Mucosa of stomach (tissue), 1 donor: ENCODE measurements around the gene UQCC5.
"Not testable (repeated sequence)": the region's sequence is repeated elsewhere in the genome, so short reads cannot be mapped to it uniquely, and the experiment has no call there.

Source experiments
- H3K27me3 ChIP-seq: one replicate; pipeline ENCODE4 v1.7.0; 2013; ENCODE audit warnings: mild to moderate bottlenecking, low read length; ENCODE audit not compliant: control insufficient read depth, insufficient read depth
- H3K36me3 ChIP-seq: one replicate; pipeline ENCODE4 v1.7.0; 2013; ENCODE audit warnings: low read length; ENCODE audit not compliant: control insufficient read depth, insufficient read depth
- H3K4me1 ChIP-seq: one replicate; pipeline ENCODE4 v1.7.0; 2013; ENCODE audit warnings: mild to moderate bottlenecking, low read length; ENCODE audit not compliant: control insufficient read depth, insufficient read depth
- H3K4me3 ChIP-seq: one replicate; pipeline ENCODE4 v1.7.0; 2013; ENCODE audit warnings: low read length
- H3K9ac ChIP-seq: one replicate; pipeline ENCODE4 v1.7.0; 2013; ENCODE audit warnings: mild to moderate bottlenecking, low read length, moderate library complexity
- H3K9me3 ChIP-seq: one replicate; pipeline ENCODE4 v1.7.0; 2013; ENCODE audit warnings: mild to moderate bottlenecking, low read length, moderate library complexity; ENCODE audit not compliant: control insufficient read depth
- donor health status: Pancreatic carcinoma.

The UQCC5 gene

DNA sequence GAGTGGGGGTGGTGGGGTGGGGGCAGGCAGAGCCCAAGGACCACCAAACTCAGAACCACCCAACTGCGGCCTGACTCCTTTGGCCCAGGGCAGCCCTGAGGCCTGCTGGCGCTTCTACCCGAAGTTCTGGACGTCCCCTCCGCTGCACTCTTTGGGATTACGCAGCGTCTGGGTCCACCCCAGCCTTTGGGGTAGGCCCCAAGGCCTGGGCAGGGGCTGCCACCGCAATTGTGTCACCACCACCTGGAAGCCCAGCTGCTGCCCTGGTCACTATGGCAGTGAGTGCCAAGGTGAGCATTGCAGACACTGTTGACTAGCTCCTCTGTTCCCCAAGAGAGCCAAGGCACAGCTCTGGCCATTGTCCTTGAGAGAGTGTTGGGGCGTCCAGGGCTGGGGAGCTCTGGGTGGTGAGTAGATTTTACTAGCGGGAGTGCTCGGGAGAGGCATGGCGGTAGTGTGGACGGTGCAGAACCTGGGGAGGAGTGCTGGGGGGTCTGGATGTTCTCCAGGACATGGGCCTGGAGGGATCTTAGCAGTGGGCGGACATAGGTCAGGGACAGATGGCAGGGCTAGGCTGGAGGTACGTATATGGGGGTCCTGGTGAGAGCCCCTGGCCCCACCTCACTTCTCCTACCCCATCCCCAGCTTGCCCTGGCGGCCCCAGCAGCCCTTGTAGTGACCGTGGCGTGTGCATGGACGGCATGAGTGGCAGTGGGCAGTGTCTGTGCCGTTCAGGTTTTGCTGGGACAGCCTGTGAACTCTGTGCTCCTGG, 15.5 kb upstream of the UQCC5 start:
- peaks cover 8% of the 10 kb centered on the region for H3K4me1 ChIP-seq
- no peak overlapping the region for H3K9ac ChIP-seq
- no peaks in the 10 kb centered on the region for H3K9me3 ChIP-seq
- H3K27me3 ChIP-seq = peaks cover 17% of the 10 kb centered on the region
- H3K4me3 ChIP-seq = no peak overlapping the region
- H3K36me3 ChIP-seq = no peaks in the 10 kb centered on the region

DNA sequence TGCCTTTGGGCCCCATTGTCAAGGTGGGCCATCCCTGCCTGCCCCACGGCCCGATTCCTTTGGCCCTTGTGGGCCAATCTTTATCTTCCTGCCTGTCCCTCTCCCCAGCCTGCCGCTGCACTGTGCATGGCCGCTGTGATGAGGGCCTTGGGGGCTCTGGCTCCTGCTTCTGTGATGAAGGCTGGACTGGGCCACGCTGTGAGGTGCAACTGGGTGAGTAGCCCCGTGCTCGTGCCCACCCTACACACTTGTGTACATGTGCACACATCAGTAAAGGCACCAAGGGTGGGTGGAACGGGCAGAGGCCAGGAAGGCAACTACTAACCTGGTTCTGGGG, 14.9 kb upstream of the UQCC5 start:
- peaks cover 8% of the 10 kb centered on the region for H3K4me1 ChIP-seq
- no peak overlapping the region for H3K9ac ChIP-seq
- no peak overlapping the region for H3K4me3 ChIP-seq
- no peaks in the 10 kb centered on the region for H3K36me3 ChIP-seq
- no peaks in the 10 kb centered on the region for H3K9me3 ChIP-seq
- H3K27me3 ChIP-seq = peaks cover 17% of the 10 kb centered on the region

DNA sequence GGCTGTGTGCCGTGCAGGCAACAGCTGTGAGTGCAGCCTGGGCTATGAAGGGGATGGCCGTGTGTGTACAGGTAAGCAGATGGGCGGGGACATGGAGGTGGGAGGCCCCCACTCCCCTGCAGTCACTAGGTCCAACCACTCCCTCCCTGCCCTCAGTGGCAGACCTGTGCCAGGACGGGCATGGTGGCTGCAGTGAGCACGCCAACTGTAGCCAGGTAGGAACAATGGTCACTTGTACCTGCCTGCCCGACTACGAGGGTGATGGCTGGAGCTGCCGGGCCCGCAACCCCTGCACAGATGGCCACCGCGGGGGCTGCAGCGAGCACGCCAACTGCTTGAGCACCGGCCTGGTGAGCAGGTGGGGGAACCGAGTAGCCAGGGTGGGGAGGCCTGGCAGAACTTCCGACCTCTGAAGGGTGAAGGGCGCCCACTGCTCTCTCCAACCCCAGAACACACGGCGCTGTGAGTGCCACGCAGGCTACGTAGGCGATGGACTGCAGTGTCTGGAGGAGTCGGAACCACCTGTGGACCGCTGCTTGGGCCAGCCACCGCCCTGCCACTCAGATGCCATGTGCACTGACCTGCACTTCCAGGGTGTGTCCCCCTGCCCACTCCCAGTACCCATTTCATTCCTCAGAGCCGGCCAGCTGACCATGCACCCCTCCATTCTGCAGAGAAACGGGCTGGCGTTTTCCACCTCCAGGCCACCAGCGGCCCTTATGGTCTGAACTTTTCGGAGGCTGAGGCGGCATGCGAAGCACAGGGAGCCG, 14.3 kb upstream of the UQCC5 start:
- H3K36me3 ChIP-seq = no peaks in the 10 kb centered on the region
- H3K9ac ChIP-seq = no peak overlapping the region
- no peaks in the 10 kb centered on the region for H3K9me3 ChIP-seq
- peaks cover 13% of the 10 kb centered on the region for H3K27me3 ChIP-seq
- H3K4me3 ChIP-seq = no peak overlapping the region
- H3K4me1 ChIP-seq = peaks cover 8% of the 10 kb centered on the region

DNA sequence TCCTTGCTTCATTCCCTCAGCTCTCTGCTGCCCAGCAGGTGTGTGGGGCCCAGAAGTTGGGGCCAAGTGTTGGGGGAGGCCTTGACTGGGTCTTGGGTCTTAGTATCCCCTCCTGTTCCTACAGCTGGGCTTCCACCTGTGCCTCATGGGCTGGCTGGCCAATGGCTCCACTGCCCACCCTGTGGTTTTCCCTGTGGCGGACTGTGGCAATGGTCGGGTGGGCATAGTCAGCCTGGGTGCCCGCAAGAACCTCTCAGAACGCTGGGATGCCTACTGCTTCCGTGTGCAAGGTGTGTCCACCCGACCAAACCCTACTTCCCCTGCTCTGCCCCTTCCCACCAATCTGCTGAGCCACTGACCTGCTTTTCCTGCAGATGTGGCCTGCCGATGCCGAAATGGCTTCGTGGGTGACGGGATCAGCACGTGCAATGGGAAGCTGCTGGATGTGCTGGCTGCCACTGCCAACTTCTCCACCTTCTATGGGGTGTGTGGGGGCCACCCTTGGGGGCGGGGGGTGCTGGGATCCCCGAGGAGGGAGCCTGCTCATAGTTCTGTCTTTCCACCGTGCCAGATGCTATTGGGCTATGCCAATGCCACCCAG, 13.7 kb upstream of the UQCC5 start:
- H3K36me3 ChIP-seq = no peaks in the 10 kb centered on the region

DNA sequence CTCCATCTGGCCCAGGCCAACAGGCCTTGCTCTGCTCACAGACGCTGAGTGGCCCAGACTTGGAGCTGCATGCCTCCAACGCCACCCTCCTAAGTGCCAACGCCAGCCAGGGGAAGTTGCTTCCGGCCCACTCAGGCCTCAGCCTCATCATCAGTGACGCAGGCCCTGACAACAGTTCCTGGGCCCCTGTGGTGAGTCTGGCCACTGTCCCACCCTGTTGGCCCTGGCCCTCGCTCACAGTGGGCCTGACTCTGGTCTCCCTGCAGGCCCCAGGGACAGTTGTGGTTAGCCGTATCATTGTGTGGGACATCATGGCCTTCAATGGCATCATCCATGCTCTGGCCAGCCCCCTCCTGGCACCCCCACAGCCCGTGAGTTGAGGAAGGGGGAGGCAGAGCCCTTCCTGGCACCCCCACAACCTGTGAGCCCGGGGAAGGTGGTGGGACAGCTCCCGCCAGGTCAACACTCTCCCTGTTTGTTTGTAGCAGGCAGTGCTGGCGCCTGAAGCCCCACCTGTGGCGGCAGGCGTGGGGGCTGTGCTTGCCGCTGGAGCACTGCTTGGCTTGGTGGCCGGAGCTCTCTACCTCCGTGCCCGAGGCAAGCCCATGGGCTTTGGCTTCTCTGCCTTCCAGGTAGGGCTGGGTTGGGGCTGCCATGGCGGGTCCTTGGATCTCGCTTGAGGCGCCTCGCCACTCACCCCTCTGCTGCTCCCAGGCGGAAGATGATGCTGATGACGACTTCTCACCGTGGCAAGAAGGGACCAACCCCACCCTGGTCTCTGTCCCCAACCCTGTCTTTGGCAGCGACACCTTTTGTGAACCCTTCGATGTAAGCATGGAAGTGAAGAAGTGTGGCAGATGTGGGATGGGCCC, 12.8 kb upstream of the UQCC5 start:
- Histone ChIP-seq H3K36me3 (no peaks in the 10 kb centered on the region), H3K27me3 (no peaks in the 10 kb centered on the region), H3K9ac (no peak overlapping the region), H3K9me3 (no peaks in the 10 kb centered on the region), H3K4me1 (no peaks in the 10 kb centered on the region), H3K4me3 (no peak overlapping the region)

More for the DNA sequence above, 13.7 kb upstream of the UQCC5 start:
- Histone ChIP-seq H3K4me1 (peaks cover 8% of the 10 kb centered on the region), H3K27me3 (peaks cover 6% of the 10 kb centered on the region), H3K4me3 (no peak overlapping the region), H3K9ac (no peak overlapping the region), H3K9me3 (no peaks in the 10 kb centered on the region)

DNA sequence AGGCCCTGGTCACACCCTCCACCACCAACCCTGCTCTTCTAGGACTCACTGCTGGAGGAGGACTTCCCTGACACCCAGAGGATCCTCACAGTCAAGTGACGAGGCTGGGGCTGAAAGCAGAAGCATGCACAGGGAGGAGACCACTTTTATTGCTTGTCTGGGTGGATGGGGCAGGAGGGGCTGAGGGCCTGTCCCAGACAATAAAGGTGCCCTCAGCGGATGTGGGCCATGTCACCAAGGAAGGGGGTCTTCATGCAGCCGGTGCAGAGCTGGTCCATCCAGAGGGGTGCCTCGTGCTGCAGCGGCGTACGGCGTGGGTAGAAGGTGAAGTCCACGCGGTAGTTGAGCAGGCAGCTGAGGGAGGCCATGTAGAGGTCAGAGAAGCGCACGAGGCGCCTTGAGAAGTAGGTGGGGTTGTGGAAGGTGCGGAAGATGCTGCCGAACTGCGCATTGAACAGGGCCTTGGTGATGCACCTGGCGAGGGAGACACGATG, 12.1 kb upstream of the UQCC5 start:
- H3K36me3 ChIP-seq = no peaks in the 10 kb centered on the region
- no peaks in the 10 kb centered on the region for H3K27me3 ChIP-seq
- H3K9ac ChIP-seq = no peak overlapping the region
- H3K9me3 ChIP-seq = no peaks in the 10 kb centered on the region
- H3K4me3 ChIP-seq = no peak overlapping the region
- no peaks in the 10 kb centered on the region for H3K4me1 ChIP-seq

DNA sequence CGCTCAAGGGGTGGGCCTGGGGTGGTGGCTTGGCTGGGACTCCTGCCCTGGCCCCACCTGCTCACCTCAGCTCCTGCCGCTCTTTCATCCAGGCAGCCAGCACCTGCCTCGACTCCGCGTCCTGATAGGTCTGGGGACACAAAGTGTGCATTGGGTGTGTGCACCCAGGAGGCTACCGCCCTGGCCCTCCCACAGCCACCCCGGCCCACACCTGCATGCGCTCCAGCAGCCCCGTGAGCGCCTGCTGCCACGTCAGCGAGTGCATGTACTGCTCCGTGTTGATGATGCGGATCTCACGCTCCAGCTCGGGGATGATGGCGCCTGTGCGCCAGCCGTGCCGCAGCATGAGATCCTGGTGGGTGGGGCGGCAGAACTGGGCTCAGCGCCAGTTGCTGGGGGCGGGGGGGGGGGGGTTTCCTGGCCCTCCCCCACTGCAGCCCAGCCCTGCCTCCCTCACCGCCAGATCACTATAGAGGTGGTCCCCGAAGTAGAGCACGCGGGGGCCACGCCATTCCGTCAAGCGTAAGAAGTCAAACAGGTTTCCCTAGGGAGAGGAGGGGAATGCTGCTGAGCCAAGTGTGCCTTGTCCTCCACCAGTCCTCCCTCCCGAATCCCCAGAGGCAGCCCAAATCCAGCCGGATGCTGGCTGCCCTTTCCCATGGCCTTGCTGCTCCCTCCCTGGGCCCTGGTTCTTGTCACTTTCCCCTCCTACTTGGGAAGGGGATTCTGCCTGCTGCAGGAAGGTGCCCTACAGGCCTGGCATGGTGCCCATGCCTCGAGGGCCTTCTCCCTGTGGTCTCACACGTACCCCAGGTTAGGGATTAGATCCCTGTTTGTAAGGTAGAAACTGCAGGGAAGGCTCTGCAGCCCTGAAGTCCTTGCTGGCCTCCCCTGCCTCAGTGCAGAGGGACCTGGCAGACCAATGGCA, 11.4 kb upstream of the UQCC5 start:
- Histone ChIP-seq H3K9me3 (no peaks in the 10 kb centered on the region), H3K36me3 (no peaks in the 10 kb centered on the region), H3K27me3 (no peaks in the 10 kb centered on the region), H3K9ac (no peak overlapping the region), H3K4me1 (no peaks in the 10 kb centered on the region), H3K4me3 (no peak overlapping the region)

DNA sequence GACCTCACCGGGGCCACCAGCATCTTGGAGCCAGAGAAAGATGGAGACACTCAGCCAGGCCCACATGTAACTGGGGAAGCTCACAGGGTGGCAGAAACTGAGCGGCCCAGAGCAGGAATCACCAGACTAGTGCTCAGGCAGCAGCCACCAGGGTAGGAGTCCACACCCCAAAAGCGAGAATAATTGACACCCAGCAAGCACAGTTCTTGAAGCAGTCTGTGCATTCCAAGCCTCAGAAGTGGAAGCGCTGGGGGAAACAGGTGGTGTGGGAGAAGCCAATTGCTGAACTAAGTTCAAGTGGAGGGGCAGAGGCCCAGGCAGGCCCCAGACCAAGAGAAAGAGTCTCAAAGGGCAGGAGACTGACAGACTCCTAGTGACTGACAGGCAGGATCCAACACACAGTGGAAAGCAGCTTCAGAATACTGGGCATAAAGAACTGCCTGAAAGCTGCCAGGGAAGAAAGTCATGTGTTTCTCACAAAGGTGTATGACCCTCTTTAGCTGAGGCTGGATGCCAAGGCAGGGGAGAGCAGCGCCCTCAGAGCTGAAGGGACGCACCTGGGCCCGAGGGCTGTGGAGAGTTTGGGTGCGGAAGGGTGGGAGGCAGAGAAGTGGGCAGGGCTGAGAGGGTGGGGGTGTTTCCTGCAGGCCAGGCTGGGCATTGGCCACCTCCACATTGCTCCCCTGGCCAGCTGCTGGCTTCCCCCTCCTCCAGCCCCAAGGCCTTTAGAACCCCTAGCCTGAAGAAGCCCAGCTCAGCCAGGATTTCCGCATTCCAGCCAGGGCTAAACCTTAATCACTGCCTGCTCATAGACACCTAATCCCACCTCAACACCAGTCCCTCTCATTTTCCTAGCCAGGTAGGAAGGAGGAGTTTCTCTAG, 10.5 kb upstream of the UQCC5 start:
- no peaks in the 10 kb centered on the region for H3K36me3 ChIP-seq
- no peak overlapping the region for H3K9ac ChIP-seq
- H3K4me1 ChIP-seq = no peaks in the 10 kb centered on the region
- no peak overlapping the region for H3K4me3 ChIP-seq
- no peaks in the 10 kb centered on the region for H3K9me3 ChIP-seq
- no peaks in the 10 kb centered on the region for H3K27me3 ChIP-seq

DNA sequence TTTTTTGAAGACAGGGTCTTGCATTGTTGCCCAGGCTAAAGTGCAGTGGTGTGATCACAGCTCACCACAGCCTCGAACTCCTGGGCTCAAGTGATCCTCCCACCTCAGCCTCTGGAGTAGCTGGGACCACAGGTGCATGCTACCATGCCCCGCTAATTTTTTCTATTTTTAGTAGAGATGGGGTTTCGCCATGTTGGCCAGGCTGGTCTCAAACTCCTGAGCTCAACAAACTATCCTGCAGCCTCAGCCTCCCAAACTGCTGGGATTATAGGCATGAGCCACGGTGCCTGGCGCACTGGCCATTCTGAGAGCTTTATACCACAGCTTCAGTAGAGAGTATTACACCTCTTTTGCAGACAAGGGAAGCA, 9.8 kb upstream of the UQCC5 start:
- not testable (repeated sequence) for H3K4me1 ChIP-seq, H3K9me3 ChIP-seq, H3K36me3 ChIP-seq, H3K4me3 ChIP-seq, H3K27me3 ChIP-seq, H3K9ac ChIP-seq

DNA sequence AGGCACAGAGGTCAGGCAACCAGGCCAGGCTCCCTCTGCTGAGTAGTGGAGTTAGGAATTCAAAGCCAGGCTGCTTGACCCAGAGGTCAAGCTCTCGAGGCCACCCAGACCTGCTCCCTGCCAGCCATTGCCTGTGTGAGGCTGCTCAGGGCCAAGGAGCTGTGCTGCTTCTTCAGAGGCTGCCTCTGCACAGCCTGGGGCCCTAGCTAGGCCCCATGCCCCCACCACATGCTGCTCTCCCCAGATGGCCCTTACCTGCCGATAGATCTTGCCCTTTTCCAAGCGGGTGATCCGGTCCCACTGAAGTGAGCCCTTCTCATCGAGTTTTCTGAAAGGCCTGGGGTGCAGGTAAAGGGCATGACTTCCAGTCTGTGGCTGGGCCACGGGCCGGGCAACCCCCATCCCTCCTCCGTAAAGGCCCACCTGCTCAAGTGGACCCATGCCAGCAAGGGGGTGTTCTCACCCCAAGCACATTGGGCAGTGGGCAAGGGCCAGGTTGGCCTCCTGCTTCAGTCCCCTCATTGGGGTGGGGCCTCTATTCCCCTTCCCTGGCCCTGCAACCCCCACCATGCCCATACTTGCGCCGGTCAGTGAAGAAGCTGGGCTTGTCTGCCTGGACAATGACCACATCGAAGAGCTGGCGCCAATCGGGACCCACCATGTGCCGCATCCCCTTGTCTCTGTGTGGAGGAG, 9.2 kb upstream of the UQCC5 start:
- Histone ChIP-seq H3K36me3 (no peaks in the 10 kb centered on the region), H3K4me3 (no peak overlapping the region), H3K4me1 (no peaks in the 10 kb centered on the region), H3K27me3 (no peaks in the 10 kb centered on the region), H3K9ac (no peak overlapping the region), H3K9me3 (no peaks in the 10 kb centered on the region)
